Measurements from ENCODE around the gene RPUSD1. TPM values are rescaled to one million over a fixed set of nuclear protein-coding genes. Genes with fewer than 3 reads are reported as not detected.

The RPUSD1 gene
- total RNA-seq, 3 donors from 2014 or later: 19.8 to 20.0 (median 19.8) TPM

DNA sequence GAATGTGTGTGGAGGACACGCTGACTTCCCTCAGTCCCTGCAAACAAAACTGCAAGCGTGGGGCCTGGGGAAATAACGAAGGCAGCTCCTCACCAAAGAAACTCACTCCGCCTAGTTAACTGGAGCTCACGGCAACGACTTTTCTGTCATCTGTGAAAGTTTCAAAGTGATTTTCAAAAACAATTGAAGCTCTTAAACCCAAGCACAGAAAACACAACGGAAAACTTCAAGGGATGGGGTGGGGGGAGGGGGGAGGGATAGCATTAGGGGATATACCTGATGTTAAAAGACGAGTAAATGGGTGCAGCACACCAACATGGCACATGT lies 15.5 kb upstream of the RPUSD1 start:
- Histone ChIP-seq H3K36me3 (ENCODE audit: low read depth) (no peaks in the 10 kb centered on the region), H3K9me3 (no peaks in the 10 kb centered on the region), H3K4me1 (ENCODE audit: low read depth) (peaks cover 3% of the 10 kb centered on the region), H3K4me3 (no peak overlapping the region)
- DNase-seq: no peak
- intact Hi-C loops (cut with DNase I, micrococcal nuclease): no loop called here
- TF ChIP-seq, protein P1, sequence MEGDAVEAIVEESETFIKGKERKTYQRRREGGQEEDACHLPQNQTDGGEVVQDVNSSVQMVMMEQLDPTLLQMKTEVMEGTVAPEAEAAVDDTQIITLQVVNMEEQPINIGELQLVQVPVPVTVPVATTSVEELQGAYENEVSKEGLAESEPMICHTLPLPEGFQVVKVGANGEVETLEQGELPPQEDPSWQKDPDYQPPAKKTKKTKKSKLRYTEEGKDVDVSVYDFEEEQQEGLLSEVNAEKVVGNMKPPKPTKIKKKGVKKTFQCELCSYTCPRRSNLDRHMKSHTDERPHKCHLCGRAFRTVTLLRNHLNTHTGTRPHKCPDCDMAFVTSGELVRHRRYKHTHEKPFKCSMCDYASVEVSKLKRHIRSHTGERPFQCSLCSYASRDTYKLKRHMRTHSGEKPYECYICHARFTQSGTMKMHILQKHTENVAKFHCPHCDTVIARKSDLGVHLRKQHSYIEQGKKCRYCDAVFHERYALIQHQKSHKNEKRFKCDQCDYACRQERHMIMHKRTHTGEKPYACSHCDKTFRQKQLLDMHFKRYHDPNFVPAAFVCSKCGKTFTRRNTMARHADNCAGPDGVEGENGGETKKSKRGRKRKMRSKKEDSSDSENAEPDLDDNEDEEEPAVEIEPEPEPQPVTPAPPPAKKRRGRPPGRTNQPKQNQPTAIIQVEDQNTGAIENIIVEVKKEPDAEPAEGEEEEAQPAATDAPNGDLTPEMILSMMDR (IDR thresholded peaks at IDR 0.05): no peak
- no peak for ATAC-seq

DNA sequence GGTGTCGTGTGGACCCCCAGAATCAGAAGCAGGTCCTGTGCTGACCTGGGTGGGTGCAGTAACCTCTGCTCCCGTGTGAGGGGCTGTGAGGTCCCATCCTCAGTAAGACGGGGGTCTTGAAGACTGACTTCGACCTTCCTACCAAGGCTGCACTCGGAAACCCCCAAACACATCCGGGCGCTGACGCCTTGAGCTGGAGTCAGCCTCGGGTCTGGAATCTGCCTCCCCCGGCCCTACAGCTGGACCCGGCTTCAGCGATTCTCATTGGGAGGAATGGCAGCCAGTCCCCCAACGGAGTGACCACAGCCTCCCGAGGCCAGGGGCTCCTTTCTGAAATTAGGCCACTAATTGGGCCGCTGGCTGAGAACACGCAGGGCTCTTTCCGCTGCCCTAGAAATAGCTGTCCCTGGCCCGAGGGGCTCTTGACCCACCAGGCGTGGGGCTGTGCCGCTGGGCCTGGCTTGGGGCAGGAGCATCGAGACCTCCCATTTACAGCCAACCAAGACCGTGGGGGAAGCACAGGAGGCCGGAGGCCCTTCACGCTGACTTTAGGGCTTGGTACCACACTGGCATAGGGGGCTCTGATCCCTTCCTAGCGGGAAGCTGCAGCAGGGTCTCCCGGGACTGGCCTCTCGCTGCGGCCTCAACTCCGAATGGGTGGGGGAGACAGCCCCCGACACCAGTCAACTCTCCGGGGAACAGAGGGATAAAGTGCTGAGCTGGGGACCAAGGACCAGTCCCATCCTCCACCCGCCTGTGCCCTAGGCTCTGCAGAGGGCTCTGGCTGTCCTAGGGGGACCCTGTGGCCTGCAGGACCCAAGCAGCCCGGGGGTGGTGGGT lies 15.0 kb upstream of the RPUSD1 start:
- TF ChIP-seq, protein P1 (IDR thresholded peaks at IDR 0.05): no peak
- intact Hi-C loops (cut with DNase I, micrococcal nuclease): no loop called here
- Histone ChIP-seq H3K4me3 (no peak overlapping the region), H3K4me1 (ENCODE audit: low read depth) (no peaks in the 10 kb centered on the region), H3K9me3 (no peaks in the 10 kb centered on the region), H3K36me3 (ENCODE audit: low read depth) (no peaks in the 10 kb centered on the region)
- DNase-seq: no peak
- no peak for ATAC-seq

- no peaks in the 10 kb centered on the region for H3K36me3 ChIP-seq (ENCODE audit: low read depth)
- TF ChIP-seq, protein P1 (IDR thresholded peaks at IDR 0.05): no peak
- H3K4me1 ChIP-seq (ENCODE audit: low read depth): no peaks in the 10 kb centered on the region
- ATAC-seq (no peak), DNase-seq (no peak)
- intact Hi-C loops (cut with DNase I, micrococcal nuclease): no loop called here
- H3K4me3 ChIP-seq: no peak overlapping the region
- H3K9me3 ChIP-seq: no peaks in the 10 kb centered on the region
Measured at GRCh38 chr16:802461-802860, 14.3 kb upstream of the RPUSD1 start.

GRCh38 chr16:801584-802363 lies 13.6 kb upstream of the RPUSD1 start:
- no peaks in the 10 kb centered on the region for H3K4me1 ChIP-seq (ENCODE audit: low read depth)
- H3K4me3 ChIP-seq: no peak overlapping the region
- DNase-seq (no peak), ATAC-seq (no peak)
- TF ChIP-seq, protein P1 (IDR thresholded peaks at IDR 0.05): no peak
- no peaks in the 10 kb centered on the region for H3K9me3 ChIP-seq
- intact Hi-C loops (cut with DNase I, micrococcal nuclease): no loop called here
- H3K36me3 ChIP-seq (ENCODE audit: low read depth): no peaks in the 10 kb centered on the region

GRCh38 chr16:800834-801511 lies 12.8 kb upstream of the RPUSD1 start:
- no peaks in the 10 kb centered on the region for H3K9me3 ChIP-seq
- TF ChIP-seq, protein P1 (IDR thresholded peaks at IDR 0.05): no peak
- H3K36me3 ChIP-seq (ENCODE audit: low read depth): no peaks in the 10 kb centered on the region
- no peaks in the 10 kb centered on the region for H3K4me1 ChIP-seq (ENCODE audit: low read depth)
- H3K4me3 ChIP-seq: no peak overlapping the region
- DNase-seq (no peak), ATAC-seq (no peak)
- intact Hi-C loops (cut with DNase I, micrococcal nuclease): no loop called here

Measured in mucosa of descending colon (tissue), 3 donors.